Measurements from ENCODE around the gene IER5L. TPM values are rescaled to one million over a fixed set of nuclear protein-coding genes. Genes with fewer than 3 reads are reported as not detected.
A peak's percentile ranks its signal among the peaks of the same experiment; 100 is the strongest.

Gene IER5L
- total and polyA plus RNA-seq, 2 of the 8 experiments (the other 6 are each of a cell fraction or from before 2014, with no cell fraction given) = 0.65 to 1.0 TPM

DNA sequence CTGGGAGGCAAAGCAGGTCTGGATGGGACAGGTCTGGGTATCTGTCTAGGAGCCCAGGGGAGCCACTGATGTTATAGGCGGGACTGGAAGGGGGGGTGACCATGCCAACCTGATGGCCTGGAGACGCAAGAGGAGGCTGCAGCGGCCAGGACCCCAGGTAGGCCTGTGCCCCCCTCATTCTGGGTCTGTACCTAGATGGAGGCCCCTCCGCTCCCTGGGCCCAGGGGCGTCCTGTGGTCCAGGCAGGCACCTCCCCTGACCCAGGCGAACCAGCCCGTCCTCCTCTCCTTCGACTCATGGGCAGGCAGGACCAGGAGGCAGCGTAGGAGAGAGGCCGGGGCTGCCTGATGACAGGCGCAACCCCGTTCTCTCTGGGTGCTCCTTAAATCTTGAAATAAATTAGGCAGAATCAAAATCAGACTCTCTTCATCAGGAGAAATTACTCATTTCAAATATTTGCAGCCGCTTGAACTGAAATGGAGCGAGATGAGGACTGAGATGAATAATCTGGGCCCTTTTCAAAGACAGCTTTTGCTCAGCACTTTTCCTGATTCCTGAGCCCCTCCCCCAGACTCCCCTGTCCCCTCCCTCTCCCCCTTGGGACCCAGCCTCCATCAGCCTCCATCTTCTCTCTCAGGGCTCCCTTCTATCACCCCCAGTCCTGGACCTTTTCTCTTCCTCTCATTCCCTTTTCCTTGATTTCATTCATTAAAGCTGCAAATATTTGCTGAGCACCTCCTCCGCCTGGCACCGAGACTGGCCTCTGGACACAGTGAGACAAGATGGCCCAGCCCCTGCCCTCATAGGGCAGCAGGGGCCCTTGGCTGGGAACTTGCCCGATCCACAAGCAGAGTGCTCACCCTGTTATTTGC lies 46.8 kb upstream of the IER5L start:
- WGBS, 2 experiments (ENCODE audit: extremely low coverage in 1 of 2, insufficient coverage in 1 of 2, insufficient read length in 1 of 2, insufficient replicate concordance in 2 of 2, low coverage in 1 of 2, low lambda C conversion rate in 2 of 2, missing lambda C conversion rate in 1 of 2) = 83% methylated on average over 17 of the region's 17 CpGs; no CpG with 5 or more reads in 1 of the 2 experiments
- H3K79me1 ChIP-seq (ENCODE audit: low read depth, low read length) = no peaks in the 10 kb centered on the region; the same call in 1 of the 2 replicates
- no peak overlapping the region for H3K56ac ChIP-seq (replicated peaks; ENCODE audit: insufficient read length, low read depth, low read length)
- peaks cover 0 to 24% (median 13%) of the 10 kb centered on the region in 4 experiments; a peak in 6 of 7 replicates for H3K4me1 ChIP-seq (replicated peaks in 1 of 4; ENCODE audit: control insufficient read depth in 3 of 4, insufficient read depth in 4 of 4, low read length in 3 of 4)
- H3K36me3 ChIP-seq (ENCODE audit: control insufficient read depth in 2 of 4, insufficient read depth in 4 of 4, low read length in 3 of 4) = no peaks in the 10 kb centered on the region
- no peak overlapping the region for H3K4ac ChIP-seq (replicated peaks; ENCODE audit: insufficient read length, low read depth, low read length)
- H2BK20ac ChIP-seq (ENCODE audit: low read length) = no peak overlapping the region
- POLR2A ChIA-PET (ENCODE audit: partially characterized antibody) = interaction anchor here (1.0 kb wide), 2 partner anchors 13 to 109 kb away, joined by 3 to 4 read pairs; no protein-coding TSS in a partner anchor
- no peak for DNase-seq (ENCODE audit: low read depth in 1 of 2, low spot score in 2 of 2)
- H4K20me1 ChIP-seq (replicated peaks in 1 of 2; ENCODE audit: control insufficient read depth in 1 of 2, insufficient read depth in 2 of 2, low read length in 2 of 2) = no peaks in the 10 kb centered on the region
- no peak overlapping the region for H4K5ac ChIP-seq (ENCODE audit: insufficient read length, low read depth, low read length)
- no peak overlapping the region for H4K91ac ChIP-seq (replicated peaks; ENCODE audit: insufficient read length, low read length)
- no peaks in the 10 kb centered on the region for H3K79me2 ChIP-seq (ENCODE audit: control insufficient read depth in 1 of 2, insufficient read depth in 2 of 2, low read length in 2 of 2)
- FAIRE-seq = no peak
- H3K23me2 ChIP-seq (ENCODE audit: low read depth, low read length) = peaks cover 3% of the 10 kb centered on the region; the same call in 1 of the 2 replicates
- no peak overlapping the region for H3K14ac ChIP-seq (ENCODE audit: insufficient read length)
- CTCF ChIA-PET (ENCODE audit: partially characterized antibody) = interaction anchor here (0.6 to 1.4 kb wide), 5 partner anchors 17 to 157 kb away, joined by 3 to 4 read pairs (median 4); no protein-coding TSS in a partner anchor
- H3K27ac ChIP-seq (ENCODE audit: low read depth, low read length) = no peak overlapping the region
- no peak overlapping the region for H2AFZ ChIP-seq (ENCODE audit: low read length)
- no peaks in the 10 kb centered on the region for H3K9me3 ChIP-seq (ENCODE audit: insufficient read depth in 2 of 2, low read depth in 1 of 2, low read length in 1 of 2)
- no peak overlapping the region for H3K9ac ChIP-seq (replicated peaks in 1 of 4; ENCODE audit: extremely low read depth in 1 of 4, low read depth in 3 of 4, low read length in 3 of 4)
- 0 out of 2 replicates have a peak overlapping the region, but pooled peaks have one; percentile 39 for H2BK12ac ChIP-seq (ENCODE audit: low read depth, low read length)
- no peak overlapping the region for H3K4me3 ChIP-seq (ENCODE audit: extremely low read depth in 1 of 4, insufficient read depth in 2 of 4, low read depth in 3 of 4, low read length in 4 of 4)
- no peak overlapping the region for H2BK120ac ChIP-seq (replicated peaks; ENCODE audit: low read depth, low read length)
- no peak overlapping the region for H3K23ac ChIP-seq (ENCODE audit: insufficient read length)
- no peak overlapping the region for H2AK5ac ChIP-seq (ENCODE audit: low read depth, low read length)
- peak overlapping the region; percentile 24; the same call in 1 of the 2 replicates for H3K18ac ChIP-seq (ENCODE audit: extremely low read depth, low read length)
- H3K4me2 ChIP-seq (ENCODE audit: insufficient read depth in 1 of 2, low read depth in 2 of 2, low read length in 2 of 2) = no peak overlapping the region; a peak in 1 of 4 replicates
- no peaks in the 10 kb centered on the region; a peak in 1 of 7 replicates for H3K27me3 ChIP-seq (replicated peaks in 1 of 4; ENCODE audit: control insufficient read depth in 3 of 4, extremely low read depth in 1 of 4, insufficient read depth in 3 of 4, low read length in 3 of 4)
- H2BK15ac ChIP-seq (ENCODE audit: low read length) = peak overlapping the region; percentile 72; the same call in 1 of the 2 replicates
- H2BK5ac ChIP-seq (ENCODE audit: low read depth, low read length) = no peak overlapping the region; the same call in 1 of the 2 replicates
- H4K8ac ChIP-seq (ENCODE audit: extremely low read depth, insufficient read depth, low read length) = no peak overlapping the region
- no peak for TF ChIP-seq HDAC2 (IDR thresholded peaks at IDR 0.05; ENCODE audit: borderline replicate concordance in 1 of 2, low read depth in 2 of 2, low read length in 2 of 2)
- TF ChIP-seq JUND (IDR thresholded peaks at IDR 0.05; ENCODE audit: low read length) = no peak
- TF ChIP-seq HDAC6 (IDR thresholded peaks at IDR 0.05; ENCODE audit: low read depth, low read length) = no peak
- no peak for TF ChIP-seq POLR2AphosphoS5 (IDR thresholded peaks at IDR 0.05; ENCODE audit: low read depth, low read length)
- TF ChIP-seq SAP30 (IDR thresholded peaks at IDR 0.05; ENCODE audit: insufficient read depth, insufficient replicate concordance, low read length) = no peak
- TF ChIP-seq RXRA (IDR thresholded peaks at IDR 0.05; ENCODE audit: insufficient read depth, low read depth, low read length) = no peak
- no peak for TF ChIP-seq GABPA (IDR thresholded peaks at IDR 0.05; ENCODE audit: borderline replicate concordance, insufficient read depth, low read length)
- no peak for TF ChIP-seq SIN3A (conservative IDR thresholded peaks at IDR 0.05 in 1 of 2, IDR thresholded peaks at IDR 0.05 in 1 of 2; ENCODE audit: low read depth in 1 of 2, low read length in 2 of 2)
- no peak for TF ChIP-seq TBP (IDR thresholded peaks at IDR 0.05; ENCODE audit: low read depth, low read length)
- no peak for TF ChIP-seq KDM4A (IDR thresholded peaks at IDR 0.05; ENCODE audit: low read depth, low read length, severe bottlenecking)
- TF ChIP-seq TEAD4 (IDR thresholded peaks at IDR 0.05; ENCODE audit: low read depth, low read length) = no peak
